Osteocyte (in vitro differentiated cells): ENCODE results near the gene ZNF423. TPM values are rescaled to one million over a fixed set of nuclear protein-coding genes. Genes with fewer than 3 reads are reported as not detected.
A peak's percentile ranks its signal among the peaks of the same experiment; 100 is the strongest.

Experiments
- DNase-seq: peaks from one replicate; pipeline ENCODE4 v3.0.0; 2021; ENCODE audit warnings: mixed read lengths; ENCODE audit not compliant: unreplicated experiment; ENCODE audit errors: extremely low spot score
- H3K27ac Mint-ChIP-seq: one replicate; pipeline ENCODE4 v1.8.0; 2021; ENCODE audit warnings: mild to moderate bottlenecking, mixed read lengths; ENCODE audit not compliant: unreplicated experiment
- H3K27me3 Mint-ChIP-seq: one replicate; pipeline ENCODE4 v1.8.0; 2021; ENCODE audit warnings: mixed read lengths; ENCODE audit not compliant: unreplicated experiment
- H3K36me3 Mint-ChIP-seq: one replicate; pipeline ENCODE4 v1.8.0; 2021; ENCODE audit warnings: mixed read lengths; ENCODE audit not compliant: unreplicated experiment
- H3K4me1 Mint-ChIP-seq: one replicate; pipeline ENCODE4 v1.8.0; 2021; ENCODE audit warnings: mixed read lengths; ENCODE audit not compliant: unreplicated experiment
- H3K4me3 Mint-ChIP-seq: one replicate; pipeline ENCODE4 v1.8.0; 2021; ENCODE audit warnings: mild to moderate bottlenecking, moderate library complexity, mixed read lengths; ENCODE audit not compliant: unreplicated experiment
- H3K9me3 Mint-ChIP-seq: one replicate; pipeline ENCODE4 v1.8.0; 2021; ENCODE audit warnings: mixed read lengths; ENCODE audit not compliant: unreplicated experiment
- total RNA-seq: library from RNA; stranded (reverse); gene quantifications from 2 replicates; pipeline ENCODE4 v1.2.1, GENCODE V29; 2021
- TF ChIP-seq, protein P1 (sequence below): fragments of 200-600 bp; sonication (generic); IDR thresholded peaks from 2 replicates; pipeline ENCODE4 v1.5.0; 2021; ENCODE audit warnings: antibody characterized with exemption, mild to moderate bottlenecking, moderate library complexity

Gene ZNF423
- total RNA-seq, 1 donor from 2014 or later, result 25.1 TPM

DNA sequence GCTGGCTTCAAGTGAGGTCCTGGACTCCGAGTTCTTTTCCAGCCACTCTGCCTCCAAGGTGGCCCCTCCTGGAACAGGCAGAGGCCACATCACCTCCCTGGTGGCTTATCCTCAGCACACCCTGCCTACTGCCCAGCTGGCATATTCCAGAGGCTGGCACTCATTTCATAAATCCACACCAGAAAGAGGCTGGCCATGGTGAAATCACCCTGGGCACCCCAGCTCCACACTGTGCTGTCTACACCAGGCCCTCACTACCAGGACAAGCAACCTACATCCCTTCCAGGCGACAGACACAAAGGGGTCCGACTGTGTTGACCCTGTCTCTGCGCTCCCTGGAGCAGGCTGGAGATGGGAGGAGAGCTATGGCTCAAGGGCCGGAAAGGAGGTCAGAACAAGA, 382.1 kb downstream of the ZNF423 start:
- no peak overlapping the region for H3K27ac Mint-ChIP-seq
- peaks cover 2% of the 10 kb centered on the region for H3K4me1 Mint-ChIP-seq
- no peaks in the 10 kb centered on the region for H3K36me3 Mint-ChIP-seq
- TF ChIP-seq, protein P1, sequence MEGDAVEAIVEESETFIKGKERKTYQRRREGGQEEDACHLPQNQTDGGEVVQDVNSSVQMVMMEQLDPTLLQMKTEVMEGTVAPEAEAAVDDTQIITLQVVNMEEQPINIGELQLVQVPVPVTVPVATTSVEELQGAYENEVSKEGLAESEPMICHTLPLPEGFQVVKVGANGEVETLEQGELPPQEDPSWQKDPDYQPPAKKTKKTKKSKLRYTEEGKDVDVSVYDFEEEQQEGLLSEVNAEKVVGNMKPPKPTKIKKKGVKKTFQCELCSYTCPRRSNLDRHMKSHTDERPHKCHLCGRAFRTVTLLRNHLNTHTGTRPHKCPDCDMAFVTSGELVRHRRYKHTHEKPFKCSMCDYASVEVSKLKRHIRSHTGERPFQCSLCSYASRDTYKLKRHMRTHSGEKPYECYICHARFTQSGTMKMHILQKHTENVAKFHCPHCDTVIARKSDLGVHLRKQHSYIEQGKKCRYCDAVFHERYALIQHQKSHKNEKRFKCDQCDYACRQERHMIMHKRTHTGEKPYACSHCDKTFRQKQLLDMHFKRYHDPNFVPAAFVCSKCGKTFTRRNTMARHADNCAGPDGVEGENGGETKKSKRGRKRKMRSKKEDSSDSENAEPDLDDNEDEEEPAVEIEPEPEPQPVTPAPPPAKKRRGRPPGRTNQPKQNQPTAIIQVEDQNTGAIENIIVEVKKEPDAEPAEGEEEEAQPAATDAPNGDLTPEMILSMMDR, result no peak
- no peak overlapping the region for H3K4me3 Mint-ChIP-seq
- DNase-seq, result no peak
- H3K9me3 Mint-ChIP-seq, result no peaks in the 10 kb centered on the region
- H3K27me3 Mint-ChIP-seq, result peaks cover 24% of the 10 kb centered on the region

DNA sequence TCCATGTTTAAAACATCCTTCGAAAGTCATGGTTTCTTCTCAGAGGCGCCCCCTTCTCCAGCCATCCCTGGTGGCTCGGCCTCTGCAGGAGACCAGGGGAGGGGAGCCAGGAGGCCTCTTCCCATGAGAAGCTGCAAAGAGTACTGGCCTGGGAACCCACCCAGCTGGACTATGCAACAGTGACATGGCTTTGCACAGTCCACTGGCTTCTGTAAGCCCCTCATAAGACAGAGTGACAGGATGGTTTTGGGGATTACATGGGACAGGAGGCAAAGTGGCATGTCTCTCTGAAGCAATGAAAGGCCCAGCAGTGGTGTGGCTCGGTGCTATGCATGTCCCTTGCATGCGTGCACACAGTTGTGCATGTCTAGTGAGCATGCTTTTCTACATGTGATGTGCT, 382.8 kb downstream of the ZNF423 start:
- TF ChIP-seq, protein P1, result no peak
- no peak overlapping the region for H3K27ac Mint-ChIP-seq

DNA sequence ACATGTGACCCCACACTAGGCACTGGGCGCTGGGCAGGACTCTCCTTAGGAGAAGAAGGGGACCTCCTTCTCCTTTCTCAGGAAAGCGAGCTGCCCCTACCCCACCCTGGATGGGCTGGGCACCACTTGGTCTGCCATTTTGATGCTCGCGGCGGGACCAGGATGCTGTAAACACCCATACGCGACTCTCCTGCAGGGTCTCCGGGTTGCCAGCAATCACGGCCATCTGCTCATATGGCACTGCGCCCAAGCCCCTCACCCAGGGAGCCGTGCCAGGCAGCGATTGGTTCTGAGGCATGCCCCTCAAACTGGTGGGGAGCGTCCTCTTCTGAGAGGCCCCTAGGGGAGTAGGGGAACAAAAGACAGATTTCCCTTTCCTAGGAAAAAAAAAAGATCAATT, 383.3 kb downstream of the ZNF423 start:
- TF ChIP-seq, protein P1, result no peak
- H3K4me1 Mint-ChIP-seq, result peaks cover 2% of the 10 kb centered on the region
- H3K27me3 Mint-ChIP-seq, result peaks cover 19% of the 10 kb centered on the region
- H3K36me3 Mint-ChIP-seq, result no peaks in the 10 kb centered on the region
- DNase-seq, result peak; percentile 82
- H3K4me3 Mint-ChIP-seq, result no peak overlapping the region
- H3K27ac Mint-ChIP-seq, result no peak overlapping the region
- H3K9me3 Mint-ChIP-seq, result no peaks in the 10 kb centered on the region

More for the DNA sequence above, 382.8 kb downstream of the ZNF423 start:
- Mint-ChIP-seq H3K4me3 (no peak overlapping the region), H3K9me3 (no peaks in the 10 kb centered on the region), H3K4me1 (peaks cover 2% of the 10 kb centered on the region), H3K27me3 (peaks cover 19% of the 10 kb centered on the region), H3K36me3 (no peaks in the 10 kb centered on the region)
- peak; percentile 57 for DNase-seq

DNA sequence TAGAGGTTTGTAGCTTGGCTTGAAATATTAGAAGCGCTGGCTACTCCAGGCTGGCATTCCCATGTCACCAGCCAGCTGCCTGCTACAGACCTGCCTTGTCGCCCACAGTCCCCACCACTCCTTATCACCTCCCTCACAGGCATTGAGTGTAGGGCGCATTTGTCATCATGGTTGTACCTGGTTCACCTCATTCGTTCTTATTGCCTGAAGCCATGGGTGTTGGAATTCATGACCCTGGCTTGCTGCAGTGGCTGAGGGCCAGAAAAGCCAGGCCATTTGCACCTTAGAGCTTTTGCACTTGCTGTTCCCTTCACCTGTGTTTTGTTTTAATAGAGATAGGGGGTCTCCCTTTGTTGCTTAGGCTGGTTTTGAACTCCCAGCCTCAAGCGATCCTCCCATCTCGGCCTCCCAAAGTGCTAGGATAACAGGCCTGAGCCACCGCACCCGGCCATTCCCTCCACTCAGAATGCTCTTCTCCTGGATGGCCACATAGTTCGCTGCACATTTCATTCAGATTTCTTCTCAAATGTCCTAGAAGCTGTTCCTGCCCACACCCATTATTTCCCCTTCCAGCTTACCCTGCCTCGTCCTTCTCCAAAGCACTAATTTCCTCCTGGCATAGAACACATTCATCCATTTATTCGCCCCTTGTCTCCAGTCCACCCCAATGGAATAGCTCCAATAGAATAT, 384.7 kb downstream of the ZNF423 start:
- Mint-ChIP-seq H3K9me3 (no peaks in the 10 kb centered on the region), H3K36me3 (no peaks in the 10 kb centered on the region), H3K4me1 (peaks cover 2% of the 10 kb centered on the region), H3K4me3 (no peak overlapping the region), H3K27me3 (peaks cover 26% of the 10 kb centered on the region), H3K27ac (no peak overlapping the region)
- TF ChIP-seq, protein P1, result no peak
- DNase-seq, result peak; percentile 56

DNA sequence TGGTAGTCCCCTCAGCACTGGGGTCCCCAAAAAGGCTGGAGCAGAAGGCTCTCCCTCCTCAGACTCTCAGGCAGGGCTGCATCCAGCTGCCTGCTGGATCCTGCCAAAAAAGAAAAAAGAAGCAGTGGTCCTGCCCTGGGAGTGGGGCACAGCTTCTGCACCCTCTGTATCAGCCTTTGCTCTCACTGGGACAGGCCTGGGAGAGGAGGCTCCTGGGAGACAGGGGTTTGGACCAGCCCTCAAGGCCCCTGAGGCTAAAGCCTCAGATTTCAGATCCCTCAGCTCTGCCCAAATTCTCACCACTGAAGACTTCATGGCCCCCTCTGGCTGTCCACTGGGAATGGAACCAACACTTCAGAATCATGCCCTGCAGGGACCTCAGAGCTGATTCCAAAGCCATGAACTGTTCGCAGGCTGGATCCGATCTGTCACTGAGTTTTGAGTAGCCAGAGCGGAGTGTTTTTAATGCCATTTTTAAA, 385.4 kb downstream of the ZNF423 start:
- DNase-seq, result peak; percentile 68
- peaks cover 32% of the 10 kb centered on the region for H3K27me3 Mint-ChIP-seq
- H3K4me3 Mint-ChIP-seq, result no peak overlapping the region
- H3K4me1 Mint-ChIP-seq, result peaks cover 2% of the 10 kb centered on the region
- no peaks in the 10 kb centered on the region for H3K9me3 Mint-ChIP-seq
- H3K36me3 Mint-ChIP-seq, result no peaks in the 10 kb centered on the region
- H3K27ac Mint-ChIP-seq, result no peak overlapping the region
- TF ChIP-seq, protein P1, result no peak
